ENCODE data around the gene PPP1R14C.
"Not testable (repeated sequence)": the region's sequence is repeated elsewhere in the genome, so short reads cannot be mapped to it uniquely, and the experiment has no call there.

The PPP1R14C gene

GRCh38 chr6:150184850-150185731, 42.2 kb downstream of the PPP1R14C start:
- DNase-seq: no peak
- in situ Hi-C loops (cut with MboI; ENCODE audit: low pct_unique_long_range_greater_than_20kb, low sequenced_read_pairs): no loop called here

- no peak for DNase-seq
- in situ Hi-C loops (cut with MboI; ENCODE audit: low pct_unique_long_range_greater_than_20kb, low sequenced_read_pairs): no loop called here
These were observed 42.9 kb downstream of the PPP1R14C start for GRCh38 chr6:150185732-150186117.

GRCh38 chr6:150186129-150186898, 43.5 kb downstream of the PPP1R14C start:
- DNase-seq: no peak
- in situ Hi-C loops (cut with MboI; ENCODE audit: low pct_unique_long_range_greater_than_20kb, low sequenced_read_pairs): no loop called here

- in situ Hi-C loops (cut with MboI; ENCODE audit: low pct_unique_long_range_greater_than_20kb, low sequenced_read_pairs); DNase-seq: not testable (repeated sequence)
These were observed 44.6 kb downstream of the PPP1R14C start for GRCh38 chr6:150187433-150187832.

- DNase-seq: no peak
- in situ Hi-C loops (cut with MboI; ENCODE audit: low pct_unique_long_range_greater_than_20kb, low sequenced_read_pairs): no loop called here
These were observed 46.3 kb downstream of the PPP1R14C start for GRCh38 chr6:150189122-150189521.

- DNase-seq: no peak
- in situ Hi-C loops (cut with MboI; ENCODE audit: low pct_unique_long_range_greater_than_20kb, low sequenced_read_pairs): no loop called here
These were observed 49.0 kb downstream of the PPP1R14C start for GRCh38 chr6:150191809-150192208.

GRCh38 chr6:150194195-150194594, 51.4 kb downstream of the PPP1R14C start:
- DNase-seq: no peak
- in situ Hi-C loops (cut with MboI; ENCODE audit: low pct_unique_long_range_greater_than_20kb, low sequenced_read_pairs): no loop called here

- no peak for DNase-seq
- in situ Hi-C loops (cut with MboI; ENCODE audit: low pct_unique_long_range_greater_than_20kb, low sequenced_read_pairs): no loop called here
These were observed 53.2 kb downstream of the PPP1R14C start for GRCh38 chr6:150195996-150196417.

GRCh38 chr6:150196942-150197745, 54.3 kb downstream of the PPP1R14C start:
- in situ Hi-C loops (cut with MboI; ENCODE audit: low pct_unique_long_range_greater_than_20kb, low sequenced_read_pairs): no loop called here
- no peak for DNase-seq

- no peak for DNase-seq
- in situ Hi-C loops (cut with MboI; ENCODE audit: low pct_unique_long_range_greater_than_20kb, low sequenced_read_pairs): no loop called here
These were observed 55.7 kb downstream of the PPP1R14C start for GRCh38 chr6:150198532-150198931.

GRCh38 chr6:150199241-150199640, 56.4 kb downstream of the PPP1R14C start:
- DNase-seq: no peak
- in situ Hi-C loops (cut with MboI; ENCODE audit: low pct_unique_long_range_greater_than_20kb, low sequenced_read_pairs): no loop called here

- in situ Hi-C loops (cut with MboI; ENCODE audit: low pct_unique_long_range_greater_than_20kb, low sequenced_read_pairs): no loop called here
- DNase-seq: no peak
These were observed 57.7 kb downstream of the PPP1R14C start for GRCh38 chr6:150200428-150201100.

- no peak for DNase-seq
- in situ Hi-C loops (cut with MboI; ENCODE audit: low pct_unique_long_range_greater_than_20kb, low sequenced_read_pairs): no loop called here
These were observed 58.4 kb downstream of the PPP1R14C start for GRCh38 chr6:150201285-150201684.

- no peak for DNase-seq
- in situ Hi-C loops (cut with MboI; ENCODE audit: low pct_unique_long_range_greater_than_20kb, low sequenced_read_pairs): no loop called here
These were observed 59.0 kb downstream of the PPP1R14C start for GRCh38 chr6:150201772-150202329.

GRCh38 chr6:150202404-150202803, 59.6 kb downstream of the PPP1R14C start:
- DNase-seq: no peak
- in situ Hi-C loops (cut with MboI; ENCODE audit: low pct_unique_long_range_greater_than_20kb, low sequenced_read_pairs): no loop called here

- no peak for DNase-seq
- in situ Hi-C loops (cut with MboI; ENCODE audit: low pct_unique_long_range_greater_than_20kb, low sequenced_read_pairs): no loop called here
These were observed 60.1 kb downstream of the PPP1R14C start for GRCh38 chr6:150202934-150203333.

GRCh38 chr6:150203378-150203777, 60.5 kb downstream of the PPP1R14C start:
- in situ Hi-C loops (cut with MboI; ENCODE audit: low pct_unique_long_range_greater_than_20kb, low sequenced_read_pairs): no loop called here

GRCh38 chr6:150203871-150204545, 61.2 kb downstream of the PPP1R14C start:
- no peak for DNase-seq
- in situ Hi-C loops (cut with MboI; ENCODE audit: low pct_unique_long_range_greater_than_20kb, low sequenced_read_pairs): no loop called here

More at GRCh38 chr6:150203378-150203777, 60.5 kb downstream of the PPP1R14C start:
- no peak for DNase-seq

Measured in KBM-7 (cell line).